Activated CD8-positive, alpha-beta memory T cell treated with anti-CD3 and anti-CD28 coated beads, Interleukin-2, amount 50 U/mL, for 1 hour (primary cell): ENCODE measurements around the gene PIK3C2G.
"Not testable (repeated sequence)": the region's sequence is repeated elsewhere in the genome, so short reads cannot be mapped to it uniquely, and the experiment has no call there.

ENCODE experiments used
- DNase-seq: peaks from one replicate; pipeline ENCODE4 v3.0.0-alpha.2; 2020; ENCODE audit errors: extremely low read depth

PIK3C2G gene

GRCh38 chr12:18640321-18640955 is 379.1 kb downstream of the PIK3C2G start:
- DNase-seq: no peak

- no peak for DNase-seq
Measured at GRCh38 chr12:18643681-18644080, 382.4 kb downstream of the PIK3C2G start.

GRCh38 chr12:18644564-18644963 is 383.2 kb downstream of the PIK3C2G start:
- DNase-seq: no peak

- no peak for DNase-seq
Measured at GRCh38 chr12:18646286-18646890, 385.1 kb downstream of the PIK3C2G start.

GRCh38 chr12:18651525-18651924 is 390.2 kb downstream of the PIK3C2G start:
- no peak for DNase-seq

- no peak for DNase-seq
Measured at GRCh38 chr12:18652596-18652995, 391.3 kb downstream of the PIK3C2G start.

- DNase-seq: no peak
Measured at GRCh38 chr12:18653465-18653864, 392.1 kb downstream of the PIK3C2G start.

- no peak for DNase-seq
Measured at GRCh38 chr12:18655351-18655750, 394.0 kb downstream of the PIK3C2G start.

- no peak for DNase-seq
Measured at GRCh38 chr12:18658179-18658578, 396.9 kb downstream of the PIK3C2G start.

GRCh38 chr12:18658829-18659228 is 397.5 kb downstream of the PIK3C2G start:
- DNase-seq: no peak

GRCh38 chr12:18676141-18676540 is 414.8 kb downstream of the PIK3C2G start:
- DNase-seq: no peak

- no peak for DNase-seq
Measured at GRCh38 chr12:18676996-18677588, 415.8 kb downstream of the PIK3C2G start.

- DNase-seq: no peak
Measured at GRCh38 chr12:18681818-18682217, 420.5 kb downstream of the PIK3C2G start.

GRCh38 chr12:18683327-18684013 is 422.2 kb downstream of the PIK3C2G start:
- no peak for DNase-seq

- DNase-seq: no peak
Measured at GRCh38 chr12:18684430-18684829, 423.1 kb downstream of the PIK3C2G start.

- no peak for DNase-seq
Measured at GRCh38 chr12:18689771-18690170, 428.5 kb downstream of the PIK3C2G start.

- no peak for DNase-seq
Measured at GRCh38 chr12:18690653-18691052, 429.3 kb downstream of the PIK3C2G start.

- DNase-seq: not testable (repeated sequence)
Measured at GRCh38 chr12:18693986-18694385, 432.7 kb downstream of the PIK3C2G start.

- DNase-seq: no peak
Measured at GRCh38 chr12:18696971-18697602, 435.8 kb downstream of the PIK3C2G start.
